ENCODE measurements around the gene BCL3.

The BCL3 gene

GRCh38 chr19:44726465-44726864, 22.0 kb upstream of the BCL3 start:
- Histone ChIP-seq H3K27ac (ENCODE audit: extremely low read depth, low read depth, low read length) (no peak overlapping the region), H3K9me3 (ENCODE audit: control insufficient read depth, insufficient read depth, low read depth, low read length) (no peaks in the 10 kb centered on the region), H3K4me3 (ENCODE audit: low read depth, low read length) (no peak overlapping the region), H3K4me1 (ENCODE audit: control insufficient read depth, insufficient read depth, low read length) (no peaks in the 10 kb centered on the region), H3K36me3 (ENCODE audit: control insufficient read depth in 2 of 2, insufficient read depth in 1 of 2, low read length in 2 of 2) (no peaks in the 10 kb centered on the region; a peak in 1 of 3 replicates)
- no peak for TF ChIP-seq ZNF529 (tag by site-specific recombination; IDR thresholded peaks at IDR 0.05; ENCODE audit: insufficient replicate concordance)
- TF ChIP-seq ZNF16 (tag by site-specific recombination; IDR thresholded peaks at IDR 0.05; ENCODE audit: low read depth), result no peak
- TF ChIP-seq MYNN (tag by site-specific recombination; IDR thresholded peaks at IDR 0.05; ENCODE audit: borderline replicate concordance), result no peak
- TF ChIP-seq ZNF10 (tag by site-specific recombination; IDR thresholded peaks at IDR 0.05), result no peak
- no peak for TF ChIP-seq ZNF214 (tag by site-specific recombination; IDR thresholded peaks at IDR 0.05; ENCODE audit: borderline replicate concordance)
- TF ChIP-seq ZNF514 (tag by site-specific recombination; IDR thresholded peaks at IDR 0.05), result no peak
- no peak for TF ChIP-seq REST (tag by site-specific recombination; IDR thresholded peaks at IDR 0.05)
- TF ChIP-seq ZBTB21 (tag by site-specific recombination; IDR thresholded peaks at IDR 0.05), result no peak
- no peak for TF ChIP-seq ZNF174 (tag by site-specific recombination; IDR thresholded peaks at IDR 0.05)
- no peak for TF ChIP-seq ZNF24 (tag by site-specific recombination; IDR thresholded peaks at IDR 0.05)
- no peak for TF ChIP-seq ZBTB6 (tag by site-specific recombination; IDR thresholded peaks at IDR 0.05)
- TF ChIP-seq ZNF324 (tag by site-specific recombination; IDR thresholded peaks at IDR 0.05), result no peak
- TF ChIP-seq ZNF488 (tag by site-specific recombination; IDR thresholded peaks at IDR 0.05), result no peak
- no peak for TF ChIP-seq ATF2 (tag by site-specific recombination; IDR thresholded peaks at IDR 0.05; ENCODE audit: low read depth)
- POLR2A ChIA-PET, result interaction anchor here (0.7 kb wide), 1 partner anchor 113 kb away, joined by 4 read pairs; no protein-coding TSS in a partner anchor
- CTCF ChIA-PET, result interaction anchor here (0.6 to 11.1 kb wide), 8 partner anchors 28 to 156 kb away, joined by 3 to 453 read pairs (median 6); no protein-coding TSS in a partner anchor

- ChIA-PET POLR2A (no interaction called here), CTCF (interaction anchor here (0.5 to 11.1 kb wide), 11 partner anchors 11 to 301 kb away, joined by 3 to 453 read pairs (median 4); partner anchors contain the start of gene NECTIN2)
- H3K27ac ChIP-seq (ENCODE audit: extremely low read depth, low read depth, low read length), result no peak overlapping the region
- no peaks in the 10 kb centered on the region for H3K9me3 ChIP-seq (ENCODE audit: control insufficient read depth, insufficient read depth, low read depth, low read length)
- no peak overlapping the region for H3K4me3 ChIP-seq (ENCODE audit: low read depth, low read length)
- no peaks in the 10 kb centered on the region; a peak in 1 of 3 replicates for H3K36me3 ChIP-seq (ENCODE audit: control insufficient read depth in 2 of 2, insufficient read depth in 1 of 2, low read length in 2 of 2)
- H3K4me1 ChIP-seq (ENCODE audit: control insufficient read depth, insufficient read depth, low read length), result no peaks in the 10 kb centered on the region
- TF ChIP-seq ZSCAN5A (tag by site-specific recombination; IDR thresholded peaks at IDR 0.05) (no peak), ZNF324 (tag by site-specific recombination; IDR thresholded peaks at IDR 0.05) (no peak), ZBTB1 (tag by site-specific recombination; IDR thresholded peaks at IDR 0.05) (no peak), ZNF704 (tag by site-specific recombination; IDR thresholded peaks at IDR 0.05) (no peak), ZNF211 (tag by site-specific recombination; IDR thresholded peaks at IDR 0.05; ENCODE audit: low read depth) (no peak), ZBTB10 (tag by site-specific recombination; IDR thresholded peaks at IDR 0.05) (no peak), ZBTB6 (tag by site-specific recombination; IDR thresholded peaks at IDR 0.05) (no peak), ZSCAN16 (tag by site-specific recombination; IDR thresholded peaks at IDR 0.05) (no peak), ZNF701 (tag by site-specific recombination; IDR thresholded peaks at IDR 0.05) (no peak)
These were observed 20.3 kb upstream of the BCL3 start for GRCh38 chr19:44728178-44728577.
